GM12878 (cell line): Measurements from ENCODE around the gene SPINK9. TPM values are rescaled to one million over a fixed set of nuclear protein-coding genes. Genes with fewer than 3 reads are reported as not detected.

Experiments used
- CUX1 ChIP-seq: IDR thresholded peaks from 2 replicates; pipeline ENCODE4 v1.6.1; 2012; ENCODE audit warnings: improper control_type of control experiment, low read depth, low read length; ENCODE audit not compliant: insufficient replicate concordance
- REST ChIP-seq: IDR thresholded peaks from 2 replicates; pipeline ENCODE4 v1.6.1; 2012; ENCODE audit warnings: mild to moderate bottlenecking, low read depth, low read length
- polyA plus RNA-seq, 11 experiments: library from polyadenylated mRNA; depleted of rRNA in 4 of 11; unstranded in 6 of 11; stranded (reverse) in 5 of 11; fragments of >200 nt; fragmentation: Nextera tagmentation in 4 of 11; fragmentation: Illumina TruSeq in 1 of 11; extraction: Ambion mirVana in 4 of 11; extraction: Trizol in 1 of 11; gene quantifications; 1 replicate in 1 of 11; 2 replicates in 10 of 11; pipeline versions ENCODE4 v1.2.1 to v1.2.3, GENCODE V29; 2011 to 2016; ENCODE audit warnings: inconsistent platforms in 2 of 11, missing spikeins in 2 of 11, low read depth in 1 of 11
- total RNA-seq, 4 experiments: library from RNA; depleted of rRNA in 3 of 4; stranded (reverse); fragments of >200 nt in 3 of 4; fragmentation: Illumina TruSeq in 1 of 4; extraction: Trizol in 1 of 4; gene quantifications; 2 replicates each; pipeline versions ENCODE4 v1.2.1 to v1.2.3, GENCODE V29; 2013 to 2021

The SPINK9 gene
- total and polyA plus RNA-seq, 10 of the 15 experiments (the other 5 are each of a cell fraction or from before 2014, with no cell fraction given) = not detected

- TF ChIP-seq CUX1 = no peak
- TF ChIP-seq REST = no peak
Measured at GRCh38 chr5:148343046-148343407, 7.7 kb downstream of the SPINK9 start (continued).
